ENCODE results near the gene PKD2L2. TPM values are rescaled to one million over a fixed set of nuclear protein-coding genes. Genes with fewer than 3 reads are reported as not detected.
"Not testable (repeated sequence)": the region's sequence is repeated elsewhere in the genome, so short reads cannot be mapped to it uniquely, and the experiment has no call there.

Gene PKD2L2
- total RNA-seq, 3 donors from 2014 or later, result not detected

DNA sequence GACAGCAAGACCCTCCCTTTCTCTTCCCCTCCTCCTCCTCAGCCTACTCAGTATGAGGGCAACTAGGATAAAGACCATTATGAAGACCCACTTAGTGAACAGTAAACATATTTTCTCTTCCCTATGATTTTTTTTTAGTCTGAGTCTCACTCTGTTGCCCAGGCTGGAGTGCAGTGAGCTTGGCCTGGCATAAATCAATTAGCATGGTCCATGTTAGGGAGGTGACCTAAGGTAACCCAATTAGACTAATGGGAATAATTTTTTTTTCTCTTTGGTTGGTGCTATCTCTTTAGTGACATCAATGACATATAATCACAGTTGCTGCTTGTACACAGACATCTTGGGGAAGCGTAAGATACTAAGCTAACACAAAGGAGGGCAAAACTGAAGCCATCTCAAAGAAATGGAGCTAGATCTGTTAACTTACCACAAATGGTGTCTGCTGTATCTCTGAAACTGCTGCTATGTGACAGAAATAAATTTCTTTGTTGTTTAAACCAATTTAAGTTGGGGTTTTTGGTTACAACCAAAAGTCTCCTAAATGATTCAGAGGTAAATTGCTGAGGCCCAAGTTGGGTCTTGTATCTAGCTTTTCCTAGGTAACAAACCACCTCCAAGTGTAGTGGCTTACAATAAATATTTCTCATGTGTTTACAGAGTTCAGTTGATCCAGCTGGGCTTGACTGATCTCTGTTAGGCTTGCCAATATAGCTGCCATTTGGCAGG is 13.3 kb downstream of the PKD2L2 start:
- Mint-ChIP-seq H3K9me3 (no peaks in the 10 kb centered on the region), H3K36me3 (ENCODE audit: insufficient read depth) (no peaks in the 10 kb centered on the region)

DNA sequence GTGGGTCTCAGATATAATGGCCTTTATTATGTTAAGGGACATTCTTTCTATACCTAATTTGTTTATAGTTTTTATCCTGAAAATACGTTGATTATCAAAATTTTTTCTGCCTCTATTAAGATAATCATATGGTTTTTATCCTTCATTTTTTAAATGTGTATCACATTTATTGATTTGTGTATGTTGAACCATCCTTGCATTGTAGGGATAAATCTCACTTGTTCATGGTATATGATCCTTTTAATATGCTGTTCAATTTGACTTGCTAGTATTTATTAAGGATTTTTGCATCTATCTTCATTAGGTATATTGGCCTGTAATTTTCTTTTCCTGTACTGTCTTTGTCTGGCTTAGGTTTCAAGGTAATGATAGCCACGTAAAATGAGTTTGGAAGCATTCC is 25.5 kb downstream of the PKD2L2 start:
- DNase-seq, result no peak
- H3K27me3 Mint-ChIP-seq (ENCODE audit: low read depth), result peaks cover 7% of the 10 kb centered on the region
- peaks cover 19% of the 10 kb centered on the region for H3K9me3 Mint-ChIP-seq
- no peak for ATAC-seq
- no peaks in the 10 kb centered on the region for H3K36me3 Mint-ChIP-seq (ENCODE audit: insufficient read depth)
- H3K4me1 Mint-ChIP-seq (ENCODE audit: low read depth), result no peaks in the 10 kb centered on the region
- H3K4me3 Mint-ChIP-seq, result no peak overlapping the region

More for the DNA sequence above, 13.3 kb downstream of the PKD2L2 start:
- ATAC-seq (no peak), DNase-seq (no peak)
- Mint-ChIP-seq H3K4me3 (no peak overlapping the region), H3K27me3 (ENCODE audit: low read depth) (peaks cover 6% of the 10 kb centered on the region), H3K4me1 (ENCODE audit: low read depth) (no peaks in the 10 kb centered on the region)

- H3K9me3 Mint-ChIP-seq, result peaks cover 16% of the 10 kb centered on the region
- ATAC-seq, result no peak
- H3K36me3 Mint-ChIP-seq (ENCODE audit: insufficient read depth), result no peaks in the 10 kb centered on the region
- H3K4me3 Mint-ChIP-seq, result no peak overlapping the region
- H3K4me1 Mint-ChIP-seq (ENCODE audit: low read depth), result no peaks in the 10 kb centered on the region
- DNase-seq, result no peak
- peaks cover 2% of the 10 kb centered on the region for H3K27me3 Mint-ChIP-seq (ENCODE audit: low read depth)
These were observed 27.7 kb downstream of the PKD2L2 start for GRCh38 chr5:137916923-137917322.

- H3K9me3 Mint-ChIP-seq, result peaks cover 6% of the 10 kb centered on the region
- no peaks in the 10 kb centered on the region for H3K27me3 Mint-ChIP-seq (ENCODE audit: low read depth)
- no peak overlapping the region for H3K4me3 Mint-ChIP-seq
- DNase-seq (no peak), ATAC-seq (no peak)
- H3K36me3 Mint-ChIP-seq (ENCODE audit: insufficient read depth), result no peaks in the 10 kb centered on the region
- no peaks in the 10 kb centered on the region for H3K4me1 Mint-ChIP-seq (ENCODE audit: low read depth)
These were observed 32.7 kb downstream of the PKD2L2 start for GRCh38 chr5:137921931-137922330.

- no peaks in the 10 kb centered on the region for H3K4me1 Mint-ChIP-seq (ENCODE audit: low read depth)
- H3K36me3 Mint-ChIP-seq (ENCODE audit: insufficient read depth), result peaks cover 1% of the 10 kb centered on the region
- no peak overlapping the region for H3K4me3 Mint-ChIP-seq
- ATAC-seq, result no peak
- no peaks in the 10 kb centered on the region for H3K27me3 Mint-ChIP-seq (ENCODE audit: low read depth)
- no peaks in the 10 kb centered on the region for H3K9me3 Mint-ChIP-seq
- no peak for DNase-seq
These were observed 34.6 kb downstream of the PKD2L2 start for GRCh38 chr5:137923856-137924255.

- H3K9me3 Mint-ChIP-seq, result no peaks in the 10 kb centered on the region
- H3K36me3 Mint-ChIP-seq (ENCODE audit: insufficient read depth), result peaks cover 11% of the 10 kb centered on the region
- H3K4me1 Mint-ChIP-seq (ENCODE audit: low read depth), result peaks cover 5% of the 10 kb centered on the region
- no peak for DNase-seq
- H3K27me3 Mint-ChIP-seq (ENCODE audit: low read depth), result no peaks in the 10 kb centered on the region
- H3K4me3 Mint-ChIP-seq, result no peak overlapping the region
- no peak for ATAC-seq
These were observed 43.5 kb downstream of the PKD2L2 start for GRCh38 chr5:137932800-137933199.

DNA sequence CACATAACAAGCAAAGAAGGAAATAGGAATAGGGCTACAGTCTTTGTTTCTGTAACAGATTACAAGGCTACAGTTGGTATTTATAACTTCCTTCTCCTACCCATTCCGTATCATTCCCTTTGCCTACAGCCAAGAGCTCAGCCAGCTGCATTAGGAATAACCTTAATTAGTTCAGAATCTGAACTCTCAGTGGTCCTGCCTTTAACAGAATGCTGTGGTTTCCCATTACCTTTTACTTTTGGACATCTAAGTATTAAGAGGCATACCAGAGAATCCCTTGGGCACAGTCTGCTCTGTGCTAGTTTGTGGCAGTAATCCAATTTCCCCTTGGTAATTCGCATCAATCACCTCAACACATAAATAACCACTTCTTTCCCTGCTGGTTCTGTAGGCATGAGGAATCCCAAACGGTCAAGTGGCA is 44.2 kb downstream of the PKD2L2 start:
- peaks cover 11% of the 10 kb centered on the region for H3K36me3 Mint-ChIP-seq (ENCODE audit: insufficient read depth)
- no peaks in the 10 kb centered on the region for H3K9me3 Mint-ChIP-seq
- H3K4me3 Mint-ChIP-seq, result no peak overlapping the region
- ATAC-seq, result no peak
- DNase-seq, result no peak
- H3K27me3 Mint-ChIP-seq (ENCODE audit: low read depth), result no peaks in the 10 kb centered on the region
- H3K4me1 Mint-ChIP-seq (ENCODE audit: low read depth), result peaks cover 5% of the 10 kb centered on the region

GRCh38 chr5:137935190-137935589 is 45.9 kb downstream of the PKD2L2 start:
- Mint-ChIP-seq H3K9me3 (no peaks in the 10 kb centered on the region), H3K36me3 (ENCODE audit: insufficient read depth) (peaks cover 19% of the 10 kb centered on the region), H3K27me3 (ENCODE audit: low read depth) (no peaks in the 10 kb centered on the region), H3K4me1 (ENCODE audit: low read depth) (peaks cover 14% of the 10 kb centered on the region), H3K4me3 (no peak overlapping the region)
- DNase-seq (no peak), ATAC-seq (no peak)

DNA sequence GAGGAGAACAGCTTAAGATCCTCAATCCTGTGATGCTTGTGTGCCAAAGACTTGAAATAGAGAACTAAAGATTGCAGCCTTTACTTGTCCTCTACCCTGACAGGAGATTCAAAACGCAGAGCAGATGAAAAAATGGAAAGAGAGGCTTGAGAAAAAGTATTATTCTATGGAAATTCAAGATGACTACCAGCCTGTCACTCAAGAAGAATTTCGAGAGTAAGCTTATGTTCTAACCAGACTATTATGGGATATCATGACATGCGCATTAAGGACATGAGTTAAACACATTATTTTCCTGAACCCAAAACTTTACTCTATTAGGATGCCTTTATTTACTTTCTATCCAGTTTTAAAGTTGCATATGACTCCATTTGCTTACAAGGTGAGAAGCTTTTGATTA is 46.4 kb downstream of the PKD2L2 start:
- ATAC-seq (no peak), DNase-seq (no peak)
- no peaks in the 10 kb centered on the region for H3K27me3 Mint-ChIP-seq (ENCODE audit: low read depth)
- no peak overlapping the region for H3K4me3 Mint-ChIP-seq
- H3K9me3 Mint-ChIP-seq, result no peaks in the 10 kb centered on the region
- peaks cover 19% of the 10 kb centered on the region for H3K36me3 Mint-ChIP-seq (ENCODE audit: insufficient read depth)
- peaks cover 14% of the 10 kb centered on the region for H3K4me1 Mint-ChIP-seq (ENCODE audit: low read depth)

GRCh38 chr5:137937994-137938750 is 48.9 kb downstream of the PKD2L2 start:
- Mint-ChIP-seq H3K27me3 (ENCODE audit: low read depth) (no peaks in the 10 kb centered on the region), H3K36me3 (ENCODE audit: insufficient read depth) (peaks cover 29% of the 10 kb centered on the region), H3K4me1 (ENCODE audit: low read depth) (peaks cover 14% of the 10 kb centered on the region), H3K9me3 (no peaks in the 10 kb centered on the region), H3K4me3 (no peak overlapping the region)
- DNase-seq (no peak), ATAC-seq (peak; percentile 61 to 69)

DNA sequence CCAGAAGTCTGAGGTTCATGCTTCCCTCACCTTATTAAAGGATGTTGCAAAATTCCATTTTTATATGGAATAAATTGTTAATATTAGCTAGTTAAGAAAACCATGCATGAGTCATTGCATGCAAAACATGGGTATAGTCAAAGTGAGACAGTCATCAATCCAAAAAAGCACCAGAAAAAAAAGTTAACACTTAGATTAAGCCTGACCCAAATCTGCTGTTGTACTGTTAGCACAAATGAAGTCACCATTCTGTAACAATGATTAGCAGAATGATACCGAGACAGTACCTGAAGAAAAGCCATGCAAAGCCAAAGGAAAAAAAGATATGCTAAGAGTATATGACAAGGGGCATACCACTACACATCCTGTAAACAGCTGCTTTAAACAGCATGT is 49.5 kb downstream of the PKD2L2 start:
- Mint-ChIP-seq H3K27me3 (ENCODE audit: low read depth) (no peaks in the 10 kb centered on the region), H3K9me3 (no peaks in the 10 kb centered on the region), H3K36me3 (ENCODE audit: insufficient read depth) (peaks cover 29% of the 10 kb centered on the region), H3K4me3 (no peak overlapping the region), H3K4me1 (ENCODE audit: low read depth) (peaks cover 12% of the 10 kb centered on the region)
- peak; percentile 81 to 85 for ATAC-seq
- DNase-seq, result no peak

- H3K4me1 Mint-ChIP-seq (ENCODE audit: low read depth), result peaks cover 11% of the 10 kb centered on the region
- H3K36me3 Mint-ChIP-seq (ENCODE audit: insufficient read depth), result peaks cover 34% of the 10 kb centered on the region
- H3K4me3 Mint-ChIP-seq, result no peak overlapping the region
- DNase-seq, result no peak
- no peaks in the 10 kb centered on the region for H3K9me3 Mint-ChIP-seq
- H3K27me3 Mint-ChIP-seq (ENCODE audit: low read depth), result no peaks in the 10 kb centered on the region
- no peak for ATAC-seq
These were observed 50.1 kb downstream of the PKD2L2 start for GRCh38 chr5:137939331-137939730.

- ATAC-seq; H3K4me1 Mint-ChIP-seq (ENCODE audit: low read depth); H3K4me3 Mint-ChIP-seq; DNase-seq; H3K9me3 Mint-ChIP-seq; H3K27me3 Mint-ChIP-seq (ENCODE audit: low read depth): not testable (repeated sequence)
- peaks cover 45% of the 10 kb centered on the region for H3K36me3 Mint-ChIP-seq (ENCODE audit: insufficient read depth)
These were observed 55.0 kb downstream of the PKD2L2 start for GRCh38 chr5:137944280-137944679.

- H3K36me3 Mint-ChIP-seq (ENCODE audit: insufficient read depth), result peaks cover 49% of the 10 kb centered on the region
- ATAC-seq (no peak), DNase-seq (no peak)
- no peaks in the 10 kb centered on the region for H3K27me3 Mint-ChIP-seq (ENCODE audit: low read depth)
- no peaks in the 10 kb centered on the region for H3K4me1 Mint-ChIP-seq (ENCODE audit: low read depth)
- H3K9me3 Mint-ChIP-seq, result no peaks in the 10 kb centered on the region
- no peak overlapping the region for H3K4me3 Mint-ChIP-seq
These were observed 56.6 kb downstream of the PKD2L2 start for GRCh38 chr5:137945825-137946224.
